Activated T-helper 2 cell treated with anti-CD3 and anti-CD28 coated beads, Interferon-gamma antibody, Interleukin-2, Interleukin-4, amounts not matched to agents 10 μg/mL and 5 μg/mL and 100 μg/mL, durations not matched to agents 14 hours and 24 hours and 36 hours (primary cell): Measurements from ENCODE around the gene METTL16. TPM values are rescaled to one million over a fixed set of nuclear protein-coding genes. Genes with fewer than 3 reads are reported as not detected.

Source experiments
- DNase-seq: peaks from one replicate; pipeline ENCODE4 v3.0.0; 2021; ENCODE audit warnings: low spot score
- H3K27ac Mint-ChIP-seq: one replicate; pipeline ENCODE4 v1.8.0; 2021; ENCODE audit warnings: mixed read lengths
- H3K27me3 Mint-ChIP-seq: one replicate; pipeline ENCODE4 v1.8.0; 2021; ENCODE audit warnings: low read depth, mixed read lengths
- H3K36me3 Mint-ChIP-seq: one replicate; pipeline ENCODE4 v1.8.0; 2021; ENCODE audit warnings: low read depth, mixed read lengths
- H3K4me1 Mint-ChIP-seq: one replicate; pipeline ENCODE4 v1.8.0; 2021; ENCODE audit warnings: low read depth, mixed read lengths
- H3K4me3 Mint-ChIP-seq: one replicate; pipeline ENCODE4 v1.8.0; 2021; ENCODE audit warnings: low read depth, mild to moderate bottlenecking, moderate library complexity, mixed read lengths
- H3K9me3 Mint-ChIP-seq: one replicate; pipeline ENCODE4 v1.8.0; 2021; ENCODE audit warnings: mixed read lengths
- intact Hi-C: fragments of 100-400 bp; cut with micrococcal nuclease; formaldehyde crosslinking; loops from one replicate; pipeline ENCODE4 v1.15.1; 2023
- total RNA-seq: library from RNA; stranded (reverse); gene quantifications from 2 replicates; pipeline ENCODE4 v1.2.3, GENCODE V29; 2022

METTL16 gene
- total RNA-seq, 1 donor from 2014 or later: 49.2 TPM

DNA sequence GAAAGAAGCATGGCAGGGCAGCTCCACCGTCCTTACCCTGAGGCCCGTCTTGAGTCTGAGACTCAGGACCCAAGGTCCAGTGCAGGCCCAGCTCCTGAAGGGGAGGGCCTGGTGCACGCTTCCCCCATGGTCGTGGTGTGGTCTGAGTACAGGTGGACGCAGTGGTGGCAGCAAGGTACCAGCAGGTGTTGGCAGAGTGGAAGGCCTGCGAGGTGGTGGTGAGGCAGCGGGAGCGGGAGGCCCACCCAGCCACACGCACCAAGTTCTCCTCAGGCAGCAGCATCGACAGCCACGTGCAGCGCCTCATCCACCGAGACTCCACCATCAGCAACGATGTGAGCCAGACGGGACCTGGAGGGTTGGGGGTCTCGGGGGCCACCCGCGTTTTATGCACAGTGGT lies 138.5 kb downstream of the METTL16 start:
- Mint-ChIP-seq H3K4me3 (no peak overlapping the region), H3K4me1 (no peaks in the 10 kb centered on the region), H3K27ac (no peak overlapping the region), H3K27me3 (no peaks in the 10 kb centered on the region), H3K9me3 (no peaks in the 10 kb centered on the region), H3K36me3 (peaks cover 7% of the 10 kb centered on the region)
- no peak for DNase-seq
- intact Hi-C loops: no loop called here

DNA sequence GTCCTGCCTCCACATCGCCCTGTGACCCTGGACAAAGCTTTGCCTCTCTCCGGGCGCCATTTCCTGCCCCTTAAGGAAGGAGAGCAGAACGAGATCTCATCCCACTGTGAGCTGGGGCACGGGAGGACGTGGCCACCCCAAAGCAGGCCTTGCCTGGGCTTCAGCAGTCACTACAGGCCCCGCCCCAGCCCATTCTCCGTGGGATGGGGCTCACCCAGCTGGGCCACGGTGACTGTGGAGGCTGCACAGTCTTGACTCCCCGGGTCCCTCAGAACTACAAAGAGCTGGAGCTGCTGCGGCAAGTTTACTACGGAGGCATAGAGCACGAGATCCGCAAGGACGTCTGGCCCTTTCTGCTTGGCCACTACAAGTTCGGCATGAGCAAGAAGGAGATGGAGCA lies 139.0 kb downstream of the METTL16 start:
- H3K4me3 Mint-ChIP-seq: no peak overlapping the region
- intact Hi-C loops: no loop called here
- H3K27me3 Mint-ChIP-seq: no peaks in the 10 kb centered on the region
- no peak overlapping the region for H3K27ac Mint-ChIP-seq
- peaks cover 7% of the 10 kb centered on the region for H3K36me3 Mint-ChIP-seq
- H3K4me1 Mint-ChIP-seq: no peaks in the 10 kb centered on the region
- no peaks in the 10 kb centered on the region for H3K9me3 Mint-ChIP-seq
- no peak for DNase-seq

DNA sequence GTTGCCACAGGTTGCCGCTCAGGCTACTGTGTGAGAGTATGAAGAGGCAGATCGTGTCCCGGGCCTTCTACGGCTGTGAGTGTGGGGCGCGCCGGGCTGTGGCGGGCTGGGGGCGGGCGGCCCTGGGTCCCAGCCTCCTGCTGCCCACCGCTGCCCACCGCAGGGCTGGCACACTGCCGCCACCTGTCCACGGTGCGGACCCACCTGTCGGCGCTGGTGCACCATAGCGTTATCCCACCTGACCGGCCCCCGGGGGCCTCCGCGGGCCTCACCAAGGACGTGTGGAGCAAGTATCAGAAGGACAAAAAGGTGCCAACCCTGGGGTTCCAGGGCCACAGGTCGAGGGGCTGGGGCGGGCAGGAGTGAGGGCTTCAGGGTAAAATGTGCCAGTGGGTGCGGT lies 139.5 kb downstream of the METTL16 start:
- no peaks in the 10 kb centered on the region for H3K4me1 Mint-ChIP-seq
- H3K27me3 Mint-ChIP-seq: no peaks in the 10 kb centered on the region
- no peak overlapping the region for H3K4me3 Mint-ChIP-seq
- no peak overlapping the region for H3K27ac Mint-ChIP-seq
- H3K36me3 Mint-ChIP-seq: peaks cover 3% of the 10 kb centered on the region
- H3K9me3 Mint-ChIP-seq: no peaks in the 10 kb centered on the region
- intact Hi-C loops: no loop called here
- no peak for DNase-seq

DNA sequence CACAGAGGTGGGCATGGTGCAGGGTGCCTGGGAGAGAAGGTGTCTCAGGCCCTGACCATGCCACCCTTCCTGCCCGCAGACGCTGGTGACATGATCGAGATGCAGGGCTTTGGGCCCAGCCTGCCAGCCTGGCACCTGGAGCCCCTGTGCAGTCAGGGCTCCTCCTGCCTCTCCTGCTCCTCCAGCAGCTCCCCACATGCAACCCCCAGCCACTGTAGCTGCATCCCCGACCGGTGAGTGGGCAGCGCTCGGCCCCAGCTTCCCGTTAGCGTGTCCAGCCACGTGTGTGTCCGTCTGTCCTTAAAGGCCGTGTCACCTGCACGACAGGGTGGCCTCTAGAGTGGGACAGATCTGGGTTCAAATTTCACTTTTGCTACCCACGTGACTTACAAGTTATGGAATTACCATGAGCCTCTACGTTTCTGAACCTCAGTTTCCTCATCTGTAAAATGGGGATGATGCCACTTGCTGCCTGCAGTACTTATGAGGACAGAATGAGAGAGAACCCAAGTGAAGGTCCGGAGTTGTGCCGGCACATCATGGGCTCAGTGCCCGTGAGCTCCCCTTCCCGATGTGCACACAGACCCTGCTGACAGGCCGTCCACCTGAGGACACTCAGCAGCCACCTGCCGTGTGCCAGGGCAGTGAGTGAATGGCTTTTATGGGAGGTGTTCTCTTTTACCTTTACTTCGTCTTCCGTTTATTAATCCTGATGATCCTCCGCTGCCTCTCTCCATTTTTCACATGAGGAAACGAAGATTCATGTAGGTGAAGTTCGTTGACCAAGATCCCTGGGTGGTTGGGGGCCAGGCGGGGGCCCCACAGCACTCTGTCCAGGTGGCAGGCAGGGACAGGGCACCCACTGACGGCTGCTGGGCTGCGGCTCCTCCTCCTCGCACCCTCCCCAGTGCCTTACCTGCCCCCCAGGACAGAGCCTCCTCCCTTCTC lies 140.2 kb downstream of the METTL16 start:
- Mint-ChIP-seq H3K36me3 (peaks cover 2% of the 10 kb centered on the region), H3K4me1 (no peaks in the 10 kb centered on the region), H3K4me3 (no peak overlapping the region), H3K27ac (no peak overlapping the region), H3K9me3 (no peaks in the 10 kb centered on the region), H3K27me3 (no peaks in the 10 kb centered on the region)
- intact Hi-C loops: no loop called here
- DNase-seq: no peak

DNA sequence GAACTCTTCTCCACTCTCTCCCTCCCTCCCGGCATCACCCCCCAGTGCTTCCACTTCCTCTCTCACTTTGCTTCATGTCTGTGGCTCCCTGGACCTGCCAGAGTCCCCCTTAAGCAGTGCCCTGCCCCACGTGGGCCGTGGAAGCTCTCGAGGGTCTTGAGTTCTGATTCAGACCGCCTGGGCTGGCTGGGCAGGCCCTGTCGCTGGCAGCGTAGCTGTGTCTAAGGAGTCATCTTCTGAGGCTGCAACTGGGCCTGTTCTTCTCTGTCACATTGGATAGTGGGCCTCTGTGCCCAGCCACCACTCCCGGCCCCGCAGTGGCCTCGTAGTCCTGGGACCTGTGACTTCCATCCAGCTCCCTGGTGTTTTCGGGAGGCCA lies 141.5 kb downstream of the METTL16 start:
- Mint-ChIP-seq H3K9me3 (no peaks in the 10 kb centered on the region), H3K27ac (no peak overlapping the region), H3K4me3 (no peak overlapping the region), H3K27me3 (no peaks in the 10 kb centered on the region), H3K4me1 (no peaks in the 10 kb centered on the region), H3K36me3 (peaks cover 3% of the 10 kb centered on the region)
- no peak for DNase-seq
- intact Hi-C loops: no loop called here

GRCh38 chr17:2369551-2370210 lies 142.0 kb downstream of the METTL16 start:
- H3K36me3 Mint-ChIP-seq: peaks cover 3% of the 10 kb centered on the region
- no peaks in the 10 kb centered on the region for H3K4me1 Mint-ChIP-seq
- no peak overlapping the region for H3K27ac Mint-ChIP-seq
- H3K9me3 Mint-ChIP-seq: no peaks in the 10 kb centered on the region
- intact Hi-C loops: no loop called here
- H3K27me3 Mint-ChIP-seq: no peaks in the 10 kb centered on the region
- no peak for DNase-seq
- no peak overlapping the region for H3K4me3 Mint-ChIP-seq

- H3K27ac Mint-ChIP-seq: no peak overlapping the region
- no peaks in the 10 kb centered on the region for H3K27me3 Mint-ChIP-seq
- H3K4me3 Mint-ChIP-seq: no peak overlapping the region
- DNase-seq: no peak
- no peaks in the 10 kb centered on the region for H3K4me1 Mint-ChIP-seq
- H3K9me3 Mint-ChIP-seq: no peaks in the 10 kb centered on the region
- H3K36me3 Mint-ChIP-seq: peaks cover 3% of the 10 kb centered on the region
- intact Hi-C loops: no loop called here
Measured at GRCh38 chr17:2369039-2369438, 142.6 kb downstream of the METTL16 start.

GRCh38 chr17:2368359-2368758 lies 143.3 kb downstream of the METTL16 start:
- Mint-ChIP-seq H3K4me3 (no peak overlapping the region), H3K9me3 (no peaks in the 10 kb centered on the region), H3K36me3 (peaks cover 3% of the 10 kb centered on the region), H3K27ac (no peak overlapping the region), H3K27me3 (no peaks in the 10 kb centered on the region), H3K4me1 (no peaks in the 10 kb centered on the region)
- intact Hi-C loops: no loop called here
- no peak for DNase-seq

DNA sequence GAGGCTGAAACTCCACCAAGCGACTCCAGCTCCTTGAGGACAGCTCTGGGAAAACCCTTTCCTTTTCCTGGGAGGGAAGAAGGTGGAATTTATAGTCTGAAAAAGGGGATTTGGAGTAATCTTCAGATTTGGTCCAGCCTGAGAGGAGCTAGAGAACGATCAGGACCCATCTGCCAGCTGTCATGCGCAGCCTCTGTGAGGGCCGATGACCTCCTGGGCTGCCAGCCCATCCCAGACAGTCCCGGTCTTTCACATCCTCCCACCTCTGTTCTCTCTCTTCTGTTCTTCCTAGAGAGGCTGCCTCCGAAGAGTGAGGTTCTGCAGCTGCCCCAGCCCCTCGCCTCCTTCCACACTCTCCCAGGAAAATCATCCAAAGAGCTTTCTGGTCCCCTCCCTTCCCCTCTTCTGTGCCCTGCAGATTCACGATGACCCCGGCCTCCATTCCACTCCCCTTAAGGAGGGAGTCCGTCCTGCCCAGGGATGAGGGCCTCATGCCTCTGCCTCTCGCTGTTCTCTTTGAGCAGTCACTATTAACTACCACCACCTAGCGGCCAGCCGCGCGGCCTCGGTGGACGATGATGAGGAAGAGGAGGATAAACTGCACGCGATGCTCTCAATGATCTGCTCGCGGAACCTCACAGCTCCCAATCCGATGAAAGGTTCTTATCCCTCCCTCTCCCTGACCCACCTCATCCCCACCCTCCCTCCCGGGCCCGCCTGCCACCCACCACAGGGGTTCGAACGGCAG lies 144.8 kb downstream of the METTL16 start:
- Mint-ChIP-seq H3K27me3 (no peaks in the 10 kb centered on the region), H3K9me3 (no peaks in the 10 kb centered on the region), H3K4me1 (no peaks in the 10 kb centered on the region), H3K27ac (no peak overlapping the region), H3K36me3 (peaks cover 3% of the 10 kb centered on the region), H3K4me3 (no peak overlapping the region)
- DNase-seq: no peak
- intact Hi-C loops: no loop called here

Other genes starting within 250 kb of the METTL16 start
- 33.5 and 43.0 TPM in 2 replicates for gene SMG6, start 208.1 kb downstream of the METTL16 start, total RNA-seq
- gene SRR, start 207.9 kb downstream of the METTL16 start, total RNA-seq: 17.3 and 18.4 TPM in 2 replicates
- 75.9 and 78.3 TPM in 2 replicates for gene TSR1, start 175.4 kb downstream of the METTL16 start, total RNA-seq
- gene SGSM2, start 174.4 kb downstream of the METTL16 start, total RNA-seq: 50.6 and 55.4 TPM in 2 replicates
- gene MNT, start 110.8 kb downstream of the METTL16 start, total RNA-seq: 28.1 and 30.4 TPM in 2 replicates
- 151 and 153 TPM in 2 replicates for gene PAFAH1B1, start 81.8 kb upstream of the METTL16 start, total RNA-seq
- gene CLUH, start 199.9 kb upstream of the METTL16 start, total RNA-seq: 129 and 130 TPM in 2 replicates
- 0.11 and 0.21 TPM in 2 replicates for gene CCDC92B, start 237.8 kb upstream of the METTL16 start, total RNA-seq